ENCODE data around the gene ENHO. TPM values are rescaled to one million over a fixed set of nuclear protein-coding genes. Genes with fewer than 3 reads are reported as not detected.
"Not testable (repeated sequence)": the region's sequence is repeated elsewhere in the genome, so short reads cannot be mapped to it uniquely, and the experiment has no call there.

Gene ENHO
- total and polyA plus RNA-seq, 12 donors = 0.24 to 1.6 (median 0.88) TPM; not detected in 7

- intact Hi-C loops (cut with DNase I) = no loop called here
- H3K4me3 ChIP-seq = no peak overlapping the region
- WGBS, 4 donors = 68 to 77% (median 74%) methylated on average over 7 of the region's 7 CpGs
- no peak for TF ChIP-seq POLR2A (IDR thresholded peaks at IDR 0.05)
- no peak for TF ChIP-seq CTCF (IDR thresholded peaks at IDR 0.05)
- no peaks in the 10 kb centered on the region for H3K36me3 ChIP-seq (replicated peaks in 1 of 2)
- peak in 1 of 7 donors; percentile 6 for DNase-seq
- no peaks in the 10 kb centered on the region for H3K27me3 ChIP-seq
- no peak overlapping the region for H3K27ac ChIP-seq
- H3K9me3 ChIP-seq (replicated peaks in 1 of 3) = no peaks in the 10 kb centered on the region
- H3K4me1 ChIP-seq (replicated peaks in 1 of 2) = no peaks in the 10 kb centered on the region
Observed at GRCh38 chr9:34541540-34541939, 18.8 kb upstream of the ENHO start.

GRCh38 chr9:34540827-34541226 is 18.0 kb upstream of the ENHO start:
- TF ChIP-seq POLR2A (IDR thresholded peaks at IDR 0.05) = no peak
- TF ChIP-seq CTCF (IDR thresholded peaks at IDR 0.05) = no peak
- no peak overlapping the region for H3K4me3 ChIP-seq
- no peaks in the 10 kb centered on the region for H3K4me1 ChIP-seq (replicated peaks in 1 of 2)
- H3K36me3 ChIP-seq (replicated peaks in 1 of 2) = no peaks in the 10 kb centered on the region
- intact Hi-C loops (cut with DNase I) = no loop called here
- DNase-seq = peak in 3 of 7 donors; percentile 35 to 54 (median 51)
- H3K27me3 ChIP-seq = no peaks in the 10 kb centered on the region
- H3K27ac ChIP-seq = no peak overlapping the region
- H3K9me3 ChIP-seq (replicated peaks in 1 of 3) = no peaks in the 10 kb centered on the region
- 34 to 47% (median 39%) methylated on average over 2 of the region's 2 CpGs for WGBS, 4 donors

DNA sequence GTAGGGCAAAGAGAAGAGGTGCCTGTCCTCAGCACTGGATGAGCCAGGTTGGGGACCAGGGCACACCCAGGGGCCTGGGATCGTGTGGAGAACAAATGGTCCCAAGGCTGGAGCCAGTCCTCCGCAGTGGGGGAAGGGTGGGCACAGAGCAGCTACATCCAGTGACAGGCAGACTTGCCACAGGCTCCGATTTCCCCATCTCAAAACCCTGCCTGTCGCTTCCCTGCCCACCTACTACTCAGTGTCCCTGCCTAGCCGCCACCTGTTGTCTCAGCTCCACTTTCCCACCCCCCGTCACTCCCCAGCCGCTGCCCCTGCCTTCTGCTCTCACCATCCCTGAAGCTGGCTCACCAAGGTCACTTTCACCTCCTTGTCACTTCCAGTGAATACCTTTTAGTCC is 13.9 kb upstream of the ENHO start:
- Histone ChIP-seq H3K4me3 (no peak overlapping the region), H3K27me3 (no peaks in the 10 kb centered on the region), H3K4me1 (replicated peaks in 1 of 2) (no peaks in the 10 kb centered on the region), H3K27ac (no peak overlapping the region), H3K9me3 (replicated peaks in 1 of 3) (no peaks in the 10 kb centered on the region), H3K36me3 (replicated peaks in 1 of 2) (no peaks in the 10 kb centered on the region)
- intact Hi-C loops (cut with DNase I) = no loop called here
- TF ChIP-seq POLR2A (IDR thresholded peaks at IDR 0.05) = no peak
- TF ChIP-seq CTCF (IDR thresholded peaks at IDR 0.05) = no peak
- peak in 1 of 7 donors; percentile 27 for DNase-seq
- 55 to 71% (median 60%) methylated on average over 7 of the region's 7 CpGs for WGBS, 4 donors

- H3K4me3 ChIP-seq; H3K27me3 ChIP-seq; H3K4me1 ChIP-seq (replicated peaks in 1 of 2); H3K9me3 ChIP-seq (replicated peaks in 1 of 3); H3K27ac ChIP-seq; H3K36me3 ChIP-seq (replicated peaks in 1 of 2); intact Hi-C loops (cut with DNase I): not testable (repeated sequence)
- 81 to 90% methylated on average over 6 to 8 of the region's 8 CpGs; no CpG with 5 or more reads in 2 of the 4 donors for WGBS, 4 donors
- peak in 1 of 7 donors; percentile 37 for DNase-seq
Observed at GRCh38 chr9:34532041-34532440, 9.3 kb upstream of the ENHO start.

GRCh38 chr9:34526026-34526425 is 3.2 kb upstream of the ENHO start:
- Histone ChIP-seq H3K4me1 (replicated peaks in 1 of 2) (no peaks in the 10 kb centered on the region), H3K9me3 (replicated peaks in 1 of 3) (no peaks in the 10 kb centered on the region), H3K4me3 (no peak overlapping the region), H3K36me3 (replicated peaks in 1 of 2) (no peaks in the 10 kb centered on the region), H3K27me3 (no peaks in the 10 kb centered on the region), H3K27ac (no peak overlapping the region)
- intact Hi-C loops (cut with DNase I) = no loop called here
- WGBS, 4 donors = 74 to 94% (median 76%) methylated on average over 2 of the region's 2 CpGs
- TF ChIP-seq CTCF (IDR thresholded peaks at IDR 0.05) (no peak), POLR2A (IDR thresholded peaks at IDR 0.05) (no peak)
- peak in 1 of 7 donors; percentile 9 for DNase-seq

Data from adrenal gland (tissue), 12 donors.